Panc1 (cell line): ENCODE results near the gene NFKBIL1. TPM values are rescaled to one million over a fixed set of nuclear protein-coding genes. Genes with fewer than 3 reads are reported as not detected.

Experiments
- ATAC-seq: fragments of 200-7000 bp; cut with Tn5 transposase; 2 replicates; pipeline ENCODE4 v1.9.1; 2020; ENCODE audit warnings: mild to moderate bottlenecking, moderate library complexity
- BruUV-seq: library from RNA; stranded (reverse); fragments of 400-500 nt; replicated peaks from 2 replicates; lab custom pipeline; 2021; lab: Mats Ljungman, UMichigan
- CTCF ChIA-PET: fragments of 300-600 bp; sonication (Branson Sonifier 250); formaldehyde crosslinking; loops from one replicate; lab custom pipeline; 2022; ENCODE audit warnings: antibody characterized with exemption; lab: Charles Lee
- POLR2A ChIA-PET: fragments of 300-600 bp; sonication (Branson Sonifier 250); formaldehyde crosslinking; loops from one replicate; lab custom pipeline; 2022; ENCODE audit warnings: antibody characterized with exemption; lab: Charles Lee
- DNase-seq: peaks from one replicate; pipeline ENCODE4 v3.0.0-alpha.2; 2010; ENCODE audit warnings: low read depth, low spot score
- H3K27ac ChIP-seq: 2 replicates; pipeline ENCODE4 v1.5.1; 2011; ENCODE audit warnings: mild to moderate bottlenecking, low read length, inconsistent platforms
- H3K27me3 ChIP-seq: fragments of 200-500 bp; sonication (Bioruptor generic); 2 replicates; pipeline ENCODE4 v1.6.0; 2014; ENCODE audit warnings: low read length, inconsistent platforms; ENCODE audit not compliant: control insufficient read depth, insufficient read depth
- H3K36me3 ChIP-seq: fragments of 200-500 bp; sonication (Bioruptor generic); 2 replicates; pipeline ENCODE4 v1.5.1; 2014; ENCODE audit warnings: inconsistent platforms, mild to moderate bottlenecking, low read length, moderate library complexity; ENCODE audit not compliant: control insufficient read depth, insufficient read depth
- H3K4me1 ChIP-seq: 2 replicates; pipeline ENCODE4 v1.5.1; 2011; ENCODE audit warnings: inconsistent platforms, mild to moderate bottlenecking, low read length, moderate library complexity; ENCODE audit not compliant: control insufficient read depth, insufficient read depth
- H3K4me3 ChIP-seq, 2 experiments: 2 replicates each; pipeline ENCODE4 v1.5.1; 2011 to 2012; ENCODE audit warnings: low read depth in 2 of 2, low read length in 2 of 2, mild to moderate bottlenecking in 2 of 2, inconsistent platforms in 1 of 2, moderate library complexity in 1 of 2
- H3K9me3 ChIP-seq: fragments of 200-500 bp; sonication (Bioruptor generic); 2 replicates; pipeline ENCODE4 v1.5.1; 2014; ENCODE audit warnings: low read depth, mild to moderate bottlenecking, inconsistent platforms, low read length, moderate library complexity; ENCODE audit not compliant: control insufficient read depth, insufficient read depth
- CTCF ChIP-seq: fragments of 450-650 bp; IDR thresholded peaks from 2 replicates; pipeline ENCODE4 v1.5.1; 2017; ENCODE audit warnings: mild to moderate bottlenecking
- POLR2AphosphoS5 ChIP-seq: IDR thresholded peaks from 2 replicates; pipeline ENCODE4 v1.6.1; 2012; ENCODE audit warnings: mild to moderate bottlenecking, low read depth, low read length, moderate library complexity
- SIN3A ChIP-seq: IDR thresholded peaks from 2 replicates; pipeline ENCODE4 v1.6.1; 2012; ENCODE audit warnings: low read depth, mild to moderate bottlenecking, low read length, moderate library complexity, borderline replicate concordance; ENCODE audit not compliant: insufficient read depth
- TCF7L2 ChIP-seq: IDR thresholded peaks from 2 replicates; pipeline ENCODE4 v1.6.1; 2011; ENCODE audit warnings: mild to moderate bottlenecking, low read depth, low read length, inconsistent platforms
- in situ Hi-C: cut with HindIII; loops from 2 replicates; pipeline ENCODE4 v1.10.0; 2016; ENCODE audit warnings: low sequenced_read_pairs, low pct_unique_long_range_greater_than_20kb
- intact Hi-C: fragments of 100-400 bp; cut with micrococcal nuclease; formaldehyde crosslinking; loops from one replicate; pipeline ENCODE4 v1.10.0; 2022; ENCODE audit not compliant: unreplicated experiment
- total RNA-seq: library from RNA; stranded (reverse); gene quantifications from one replicate; pipeline ENCODE4 v1.2.1, GENCODE V29; 2021; ENCODE audit not compliant: unreplicated experiment
- TF ChIP-seq, protein P1 (sequence below), 2 experiments: IDR thresholded peaks; 2 replicates each; pipeline ENCODE4 v1.6.1; 2011 to 2012; ENCODE audit warnings: low read depth in 2 of 2, control low read depth in 1 of 2, low read length in 1 of 2, mild to moderate bottlenecking in 1 of 2, moderate library complexity in 1 of 2; ENCODE audit not compliant: insufficient read depth in 1 of 2

NFKBIL1 gene
- total RNA-seq, 1 experiment from 2014 or later, result 27.9 TPM

DNA sequence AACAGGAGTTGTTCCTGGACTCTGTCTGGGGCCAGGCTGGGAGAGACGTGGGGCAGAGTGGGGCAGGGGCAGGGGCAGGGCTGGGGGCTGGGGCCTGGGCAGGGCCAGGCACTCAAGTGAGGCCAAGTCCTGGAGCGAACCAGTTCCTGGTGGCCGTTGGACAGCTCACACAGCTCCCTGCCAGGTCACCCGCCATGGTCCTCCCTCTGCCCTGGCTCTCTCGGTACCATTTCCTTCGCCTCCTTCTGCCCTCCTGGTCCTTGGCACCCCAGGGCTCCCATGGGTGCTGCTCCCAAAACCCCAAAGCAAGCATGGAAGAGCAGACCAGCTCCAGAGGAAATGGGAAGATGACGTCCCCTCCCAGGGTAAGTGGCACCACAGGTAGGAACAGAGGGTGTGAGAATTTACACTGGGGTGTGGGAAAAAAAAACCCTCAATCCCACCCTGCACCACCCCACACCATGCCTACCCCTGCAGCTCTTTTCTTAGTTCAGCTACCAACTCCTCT is 18.5 kb upstream of the NFKBIL1 start, which contains the start of gene MCCD1:
Gene MCCD1 (plus strand): TSS at position 142 of the 508 bp plus-strand sequence. CDS start 53 bp downstream, at position 195.
- Histone ChIP-seq H3K27me3 (no peaks in the 10 kb centered on the region), H3K4me3 (no peak within 1 kb of the TSS), H3K27ac (no peak within 1 kb of the TSS), H3K36me3 (peaks cover 20% of the 10 kb centered on the region; the same call in 1 of the 2 replicates), H3K4me1 (peaks cover 4% of the 10 kb centered on the region; the same call in 1 of the 2 replicates), H3K9me3 (no peaks in the 10 kb centered on the region)
- intact Hi-C loops, result no loop called here
- peak; percentile 63 for ATAC-seq
- DNase-seq, result no peak
- ChIA-PET CTCF (no interaction called here), POLR2A (no interaction called here)
- BruUV-seq, result no TSS peak
- TF ChIP-seq CTCF (no peak), SIN3A (peak; percentile 21; the same call in 1 of the 2 replicates), POLR2AphosphoS5 (no peak)
- in situ Hi-C loops, result no loop called here

DNA sequence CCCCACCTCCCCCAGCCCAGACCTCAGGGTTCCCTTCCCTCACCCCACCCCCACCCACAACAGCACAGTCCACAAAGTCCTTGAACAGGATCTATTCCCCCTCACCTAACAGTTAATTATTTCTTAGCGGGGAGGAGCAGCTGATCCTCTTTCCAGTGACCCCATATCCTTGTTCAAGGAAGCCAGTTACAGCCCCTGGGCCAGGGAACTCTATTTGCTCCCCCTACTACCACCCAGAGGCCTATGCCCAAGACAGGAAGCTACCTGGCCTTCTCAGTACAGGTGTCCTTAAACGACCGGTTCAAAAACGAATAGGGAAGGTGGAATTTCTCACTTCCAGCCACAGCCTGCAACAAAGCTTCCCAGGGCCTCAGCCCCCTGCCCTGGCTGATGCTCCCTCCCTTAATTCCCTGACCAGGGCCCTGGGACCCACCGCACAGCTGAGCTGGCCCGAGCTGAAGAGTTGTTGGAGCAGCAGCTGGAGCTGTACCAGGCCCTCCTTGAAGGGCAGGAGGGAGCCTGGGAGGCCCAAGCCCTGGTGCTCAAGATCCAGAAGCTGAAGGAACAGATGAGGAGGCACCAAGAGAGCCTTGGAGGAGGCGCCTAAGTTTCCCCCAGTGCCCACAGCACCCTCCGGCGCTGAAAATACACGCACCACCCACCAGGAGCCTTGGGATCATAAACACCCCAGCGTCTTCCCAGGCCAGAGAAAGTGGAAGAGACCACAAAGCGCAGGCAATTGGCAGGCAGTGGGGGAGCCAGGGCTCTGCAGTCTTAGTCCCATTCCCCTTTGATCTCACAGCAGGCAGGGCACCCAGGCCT is 17.9 kb upstream of the NFKBIL1 start:
- Histone ChIP-seq H3K4me3 (no peak overlapping the region), H3K9me3 (no peaks in the 10 kb centered on the region), H3K4me1 (peaks cover 4% of the 10 kb centered on the region; the same call in 1 of the 2 replicates), H3K27ac (no peak overlapping the region), H3K27me3 (no peaks in the 10 kb centered on the region), H3K36me3 (peaks cover 23% of the 10 kb centered on the region)
- intact Hi-C loops, result no loop called here
- ATAC-seq (peak; percentile 48), DNase-seq (no peak)
- BruUV-seq, result no TSS peak
- in situ Hi-C loops, result no loop called here
- TF ChIP-seq TCF7L2, result no peak
- TF ChIP-seq POLR2AphosphoS5, result peak; percentile 76; the same call in 1 of the 2 replicates
- ChIA-PET POLR2A (interaction anchor here (0.7 kb wide), 1 partner anchor 12 kb away, joined by 3 read pairs; the partner anchor contains the start of gene DDX39B), CTCF (no interaction called here)

GRCh38 chr6:31530659-31531058 is 16.7 kb upstream of the NFKBIL1 start:
- ChIA-PET CTCF (no interaction called here), POLR2A (no interaction called here)
- Histone ChIP-seq H3K27me3 (no peaks in the 10 kb centered on the region), H3K9me3 (no peaks in the 10 kb centered on the region), H3K4me3 (no peak overlapping the region), H3K4me1 (peaks cover 4% of the 10 kb centered on the region; the same call in 1 of the 2 replicates), H3K27ac (no peak overlapping the region), H3K36me3 (peaks cover 30% of the 10 kb centered on the region)
- in situ Hi-C loops, result no loop called here
- DNase-seq (no peak), ATAC-seq (no peak)
- BruUV-seq, result no TSS peak
- peak; percentile 27; the same call in 1 of the 2 replicates for TF ChIP-seq POLR2AphosphoS5
- TF ChIP-seq, protein P1, sequence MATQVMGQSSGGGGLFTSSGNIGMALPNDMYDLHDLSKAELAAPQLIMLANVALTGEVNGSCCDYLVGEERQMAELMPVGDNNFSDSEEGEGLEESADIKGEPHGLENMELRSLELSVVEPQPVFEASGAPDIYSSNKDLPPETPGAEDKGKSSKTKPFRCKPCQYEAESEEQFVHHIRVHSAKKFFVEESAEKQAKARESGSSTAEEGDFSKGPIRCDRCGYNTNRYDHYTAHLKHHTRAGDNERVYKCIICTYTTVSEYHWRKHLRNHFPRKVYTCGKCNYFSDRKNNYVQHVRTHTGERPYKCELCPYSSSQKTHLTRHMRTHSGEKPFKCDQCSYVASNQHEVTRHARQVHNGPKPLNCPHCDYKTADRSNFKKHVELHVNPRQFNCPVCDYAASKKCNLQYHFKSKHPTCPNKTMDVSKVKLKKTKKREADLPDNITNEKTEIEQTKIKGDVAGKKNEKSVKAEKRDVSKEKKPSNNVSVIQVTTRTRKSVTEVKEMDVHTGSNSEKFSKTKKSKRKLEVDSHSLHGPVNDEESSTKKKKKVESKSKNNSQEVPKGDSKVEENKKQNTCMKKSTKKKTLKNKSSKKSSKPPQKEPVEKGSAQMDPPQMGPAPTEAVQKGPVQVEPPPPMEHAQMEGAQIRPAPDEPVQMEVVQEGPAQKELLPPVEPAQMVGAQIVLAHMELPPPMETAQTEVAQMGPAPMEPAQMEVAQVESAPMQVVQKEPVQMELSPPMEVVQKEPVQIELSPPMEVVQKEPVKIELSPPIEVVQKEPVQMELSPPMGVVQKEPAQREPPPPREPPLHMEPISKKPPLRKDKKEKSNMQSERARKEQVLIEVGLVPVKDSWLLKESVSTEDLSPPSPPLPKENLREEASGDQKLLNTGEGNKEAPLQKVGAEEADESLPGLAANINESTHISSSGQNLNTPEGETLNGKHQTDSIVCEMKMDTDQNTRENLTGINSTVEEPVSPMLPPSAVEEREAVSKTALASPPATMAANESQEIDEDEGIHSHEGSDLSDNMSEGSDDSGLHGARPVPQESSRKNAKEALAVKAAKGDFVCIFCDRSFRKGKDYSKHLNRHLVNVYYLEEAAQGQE (IDR thresholded peaks at IDR 0.05; ENCODE audit: insufficient read depth in 1 of 2, low read depth in 2 of 2, low read length in 1 of 2), result no peak
- intact Hi-C loops, result no loop called here
